Vagina (tissue), 2 donors: ENCODE data around the gene CDH9. TPM values are rescaled to one million over a fixed set of nuclear protein-coding genes. Genes with fewer than 3 reads are reported as not detected.

Experiments
- DNase-seq, 2 donors: peaks; one replicate each; pipeline ENCODE4 v3.0.0-alpha.2; 2017; ENCODE audit errors: extremely low spot score in 2 of 2
- H3K27ac ChIP-seq: fragments of 200-600 bp; sonication (generic); one replicate; pipeline ENCODE4 v1.5.1; 2019
- H3K27me3 ChIP-seq: fragments of 200-600 bp; sonication (generic); one replicate; pipeline ENCODE4 v1.5.1; 2019
- H3K36me3 ChIP-seq, 2 donors: fragments of 200-600 bp; sonication (generic); one replicate each; pipeline ENCODE4 v1.5.1; 2017 to 2019
- H3K4me1 ChIP-seq: fragments of 200-600 bp; sonication (generic); one replicate; pipeline ENCODE4 v1.5.1; 2019
- H3K4me3 ChIP-seq, 2 donors: fragments of 200-600 bp; sonication (generic); 1 replicate in 1 of 2; 2 replicates in 1 of 2; pipeline ENCODE4 v1.5.1; 2016 to 2019
- H3K9me3 ChIP-seq: fragments of 200-600 bp; sonication (generic); one replicate; pipeline ENCODE4 v1.5.1; 2019
- CTCF ChIP-seq, 3 experiments: fragments of 450-650 bp in 2 of 3; fragments of 200-600 bp in 1 of 3; sonication (generic) in 1 of 3; IDR thresholded peaks; one replicate each; pipeline ENCODE4 v1.5.1; 2017 to 2019; ENCODE audit warnings: antibody characterized with exemption in 3 of 3, mild to moderate bottlenecking in 2 of 3, moderate library complexity in 2 of 3
- POLR2A ChIP-seq, 2 donors: fragments of 450-650 bp; IDR thresholded peaks; one replicate each; pipeline ENCODE4 v1.6.1; 2017; ENCODE audit warnings: antibody characterized with exemption in 2 of 2, mild to moderate bottlenecking in 2 of 2, moderate library complexity in 2 of 2
- POLR2AphosphoS5 ChIP-seq, 2 donors: sonication (generic); formaldehyde crosslinking; IDR thresholded peaks; one replicate each; pipeline ENCODE4 v1.9.0; 2017; ENCODE audit warnings: antibody characterized with exemption in 2 of 2, mild to moderate bottlenecking in 2 of 2, low read depth in 1 of 2; ENCODE audit not compliant: insufficient read depth in 1 of 2
- intact Hi-C: fragments of 100-400 bp; cut with DNase I; formaldehyde crosslinking; loops from one replicate; pipeline ENCODE4 v1.15.1; 2023
- total RNA-seq: library from RNA; depleted of rRNA; stranded (reverse); fragments of >200 nt; gene quantifications from one replicate; pipeline ENCODE4 v1.2.3, GENCODE V29; 2016

Gene CDH9
- total RNA-seq, 1 donor from 2014 or later, result not detected

- H3K4me3 ChIP-seq, result no peak overlapping the region
- TF ChIP-seq POLR2AphosphoS5 (IDR thresholded peaks at IDR 0.05; ENCODE audit: insufficient read depth in 1 of 2, low read depth in 1 of 2) (no peak), CTCF (IDR thresholded peaks at IDR 0.05) (no peak), POLR2A (IDR thresholded peaks at IDR 0.05) (no peak)
- intact Hi-C loops, result no loop called here
Observed at GRCh38 chr5:26959290-26959689, 79.1 kb downstream of the CDH9 start.

GRCh38 chr5:26955161-26955560 is 83.2 kb downstream of the CDH9 start:
- Histone ChIP-seq H3K36me3 (no peaks in the 10 kb centered on the region), H3K4me3 (no peak overlapping the region), H3K9me3 (no peaks in the 10 kb centered on the region), H3K27me3 (no peaks in the 10 kb centered on the region), H3K27ac (no peak overlapping the region), H3K4me1 (no peaks in the 10 kb centered on the region)
- TF ChIP-seq CTCF (IDR thresholded peaks at IDR 0.05) (no peak), POLR2A (IDR thresholded peaks at IDR 0.05) (no peak)
- no peak for DNase-seq
- intact Hi-C loops, result no loop called here

More at GRCh38 chr5:26959290-26959689, 79.1 kb downstream of the CDH9 start:
- Histone ChIP-seq H3K9me3 (no peaks in the 10 kb centered on the region), H3K4me1 (no peaks in the 10 kb centered on the region), H3K36me3 (no peaks in the 10 kb centered on the region), H3K27me3 (no peaks in the 10 kb centered on the region), H3K27ac (no peak overlapping the region)
- DNase-seq, result no peak

GRCh38 chr5:26948921-26949320 is 89.5 kb downstream of the CDH9 start:
- intact Hi-C loops, result no loop called here
- Histone ChIP-seq H3K27ac (no peak overlapping the region), H3K4me3 (no peak overlapping the region)

GRCh38 chr5:26945901-26946300 is 92.5 kb downstream of the CDH9 start:
- TF ChIP-seq POLR2A (IDR thresholded peaks at IDR 0.05), result no peak
- TF ChIP-seq CTCF (IDR thresholded peaks at IDR 0.05), result no peak
- no peak for TF ChIP-seq POLR2AphosphoS5 (IDR thresholded peaks at IDR 0.05; ENCODE audit: insufficient read depth in 1 of 2, low read depth in 1 of 2)
- DNase-seq, result no peak
- no peak overlapping the region for H3K27ac ChIP-seq
- H3K4me1 ChIP-seq, result no peaks in the 10 kb centered on the region
- H3K27me3 ChIP-seq, result no peaks in the 10 kb centered on the region
- no peaks in the 10 kb centered on the region for H3K36me3 ChIP-seq
- H3K9me3 ChIP-seq, result no peaks in the 10 kb centered on the region
- no peak overlapping the region for H3K4me3 ChIP-seq
- intact Hi-C loops, result no loop called here

More at GRCh38 chr5:26948921-26949320, 89.5 kb downstream of the CDH9 start:
- no peak for TF ChIP-seq CTCF (IDR thresholded peaks at IDR 0.05)
- TF ChIP-seq POLR2A (IDR thresholded peaks at IDR 0.05), result no peak
- TF ChIP-seq POLR2AphosphoS5 (IDR thresholded peaks at IDR 0.05; ENCODE audit: insufficient read depth in 1 of 2, low read depth in 1 of 2), result no peak
- no peak for DNase-seq
- Histone ChIP-seq H3K4me1 (no peaks in the 10 kb centered on the region), H3K27me3 (no peaks in the 10 kb centered on the region), H3K9me3 (no peaks in the 10 kb centered on the region), H3K36me3 (no peaks in the 10 kb centered on the region)

- no peaks in the 10 kb centered on the region for H3K4me1 ChIP-seq
- H3K4me3 ChIP-seq, result no peak overlapping the region
- TF ChIP-seq POLR2AphosphoS5 (IDR thresholded peaks at IDR 0.05; ENCODE audit: insufficient read depth in 1 of 2, low read depth in 1 of 2) (no peak), POLR2A (IDR thresholded peaks at IDR 0.05) (no peak), CTCF (IDR thresholded peaks at IDR 0.05) (no peak)
- no peak overlapping the region for H3K27ac ChIP-seq
- H3K27me3 ChIP-seq, result no peaks in the 10 kb centered on the region
- no peaks in the 10 kb centered on the region for H3K36me3 ChIP-seq
- DNase-seq, result no peak
- H3K9me3 ChIP-seq, result no peaks in the 10 kb centered on the region
- intact Hi-C loops, result no loop called here
Observed at GRCh38 chr5:26942481-26942880, 95.9 kb downstream of the CDH9 start.
